ENCODE measurements around the gene NR2F1.
"Not testable (repeated sequence)": the region's sequence is repeated elsewhere in the genome, so short reads cannot be mapped to it uniquely, and the experiment has no call there.

Gene NR2F1

DNA sequence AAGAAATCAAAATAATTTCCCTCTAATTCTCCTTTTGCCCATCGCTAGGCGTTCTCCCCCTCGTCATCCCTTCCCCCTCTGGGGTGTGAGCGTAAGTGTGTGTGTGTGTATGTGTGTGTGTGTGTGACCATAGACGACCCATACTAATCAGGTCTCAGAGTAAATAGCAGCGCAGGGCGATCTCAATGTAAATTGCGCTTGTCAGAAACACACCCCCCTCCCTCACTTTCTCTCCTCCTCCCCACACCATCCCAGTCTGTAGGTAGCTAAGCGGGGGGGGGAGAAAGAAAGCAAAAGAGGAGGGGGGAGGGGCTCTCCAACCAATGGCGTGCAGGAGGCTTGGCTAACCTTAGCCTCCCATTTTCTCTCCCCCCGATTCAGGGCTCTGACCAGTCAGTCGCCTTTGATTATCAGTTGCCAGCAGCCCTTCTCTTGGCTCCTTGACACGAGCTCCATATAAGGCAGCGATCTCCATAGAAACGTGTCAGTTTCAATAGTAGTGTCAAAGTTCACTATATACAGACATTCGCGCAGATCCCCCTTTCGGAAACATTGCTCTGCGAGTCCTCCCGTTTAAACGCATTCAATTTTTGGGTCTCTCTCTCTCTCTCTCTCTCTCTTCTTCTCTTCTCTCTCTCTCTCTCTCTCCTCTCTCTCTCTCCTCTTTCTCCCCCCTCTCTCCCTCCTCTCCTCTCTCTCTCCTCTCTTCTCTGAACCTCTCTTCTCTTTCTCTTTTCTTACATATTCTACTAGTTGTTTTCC lies at the start of gene NR2F1:
Gene NR2F1 (plus strand): TSS at position 546 of the 762 bp plus-strand sequence. CDS start 1,802 bp downstream, outside the sequence.
- FAIRE-seq: peak; percentile 99

DNA sequence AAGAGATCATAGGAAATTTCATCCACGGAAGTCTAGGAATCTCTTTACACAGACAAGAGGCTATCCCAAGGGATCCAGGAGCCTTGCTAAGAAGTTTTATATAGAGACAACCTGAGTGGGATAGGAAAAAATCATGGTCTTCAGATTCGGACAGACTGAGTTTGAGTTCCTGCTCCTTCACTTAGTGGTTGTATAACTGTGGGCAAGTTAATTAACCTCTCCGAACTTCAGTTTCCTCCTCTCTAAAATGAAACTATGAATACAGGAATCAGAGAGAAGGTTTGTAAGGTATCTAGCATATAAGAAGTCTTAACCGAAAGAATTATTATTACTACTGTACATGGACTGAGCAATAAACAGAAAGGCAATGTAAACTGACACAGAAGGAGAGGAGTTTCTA lies 37.1 kb upstream of the NR2F1 start:
- no peak for FAIRE-seq

DNA sequence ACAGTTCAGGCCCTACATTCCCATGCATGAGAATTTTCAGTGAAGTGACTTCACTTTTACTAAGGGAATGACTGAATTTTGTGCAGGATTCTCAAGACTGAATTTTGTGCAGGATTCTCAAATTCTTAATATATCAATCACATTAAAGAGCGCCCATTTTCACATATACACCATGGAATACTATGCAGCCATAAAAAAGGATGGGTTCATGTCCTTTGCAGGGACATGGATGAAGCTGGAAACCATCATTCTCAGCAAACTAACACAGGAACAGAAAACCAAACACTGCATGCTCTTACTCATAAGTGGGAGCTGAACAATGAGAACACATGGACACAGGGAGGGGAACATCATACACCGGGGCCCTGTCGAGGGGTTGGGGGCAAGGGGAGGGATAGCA lies 33.4 kb upstream of the NR2F1 start:
- not testable (repeated sequence) for FAIRE-seq

DNA sequence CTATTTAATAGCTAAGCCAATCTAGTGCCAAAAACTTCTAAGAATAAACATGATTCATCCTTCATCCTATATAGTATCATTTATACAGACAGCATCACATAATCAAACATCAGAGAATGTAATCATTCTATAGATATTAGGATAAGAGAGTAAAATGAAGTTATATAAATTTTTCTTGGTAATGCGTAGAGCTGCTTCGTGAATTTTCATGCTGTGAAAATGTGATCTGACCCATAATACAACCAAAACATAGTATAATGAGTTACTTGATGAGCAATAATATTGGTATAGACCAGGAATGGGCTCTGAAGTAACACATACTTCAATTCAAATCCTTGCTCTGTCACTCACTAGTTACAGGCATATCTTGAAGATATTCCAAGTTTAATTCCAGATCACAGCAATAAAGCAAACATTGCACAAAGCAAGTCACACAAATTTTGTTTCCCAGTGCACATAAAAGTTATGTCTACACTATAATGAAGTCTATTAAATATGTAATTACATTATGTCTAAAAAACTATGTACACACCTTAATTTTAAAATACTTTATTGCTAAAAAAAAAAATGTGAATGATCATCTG lies 25.9 kb upstream of the NR2F1 start:
- no peak for FAIRE-seq

DNA sequence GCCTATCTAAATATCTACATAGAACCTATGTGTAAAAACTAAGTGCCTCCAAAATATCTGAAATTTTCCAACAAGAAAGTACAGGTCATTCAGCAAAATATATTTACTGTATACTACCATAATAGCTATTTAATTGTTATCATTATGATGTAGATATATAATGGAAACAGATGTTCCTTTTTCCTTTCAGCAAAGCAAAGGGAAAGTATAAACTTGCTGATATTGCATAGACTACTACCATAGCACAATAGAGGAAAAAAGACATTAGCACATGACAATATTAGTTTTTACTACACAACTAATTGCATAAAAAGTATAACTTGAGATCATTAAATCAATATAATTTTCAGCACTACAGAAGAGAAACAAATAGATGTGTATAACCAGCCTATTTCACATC lies 16.9 kb upstream of the NR2F1 start:
- FAIRE-seq: peak; percentile 13

DNA sequence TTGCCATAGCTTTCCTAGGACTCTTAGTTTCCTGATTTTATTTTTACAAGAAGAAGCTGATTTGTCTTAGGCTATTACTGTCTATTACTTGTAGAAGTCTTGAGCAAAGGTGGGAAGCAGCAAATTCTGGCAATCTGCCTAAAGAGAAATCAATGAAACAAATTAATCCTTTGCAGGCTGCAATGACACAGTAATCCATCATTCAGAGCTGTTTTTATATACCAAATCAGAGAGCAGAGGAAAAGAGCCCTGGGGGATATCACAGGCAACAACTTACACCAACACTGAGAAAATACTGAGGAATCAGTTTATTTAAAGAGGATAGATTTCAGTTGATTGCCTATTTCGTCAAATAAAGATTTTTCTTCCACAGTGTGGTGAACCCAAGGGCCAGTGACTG lies 15.6 kb upstream of the NR2F1 start:
- FAIRE-seq: no peak

DNA sequence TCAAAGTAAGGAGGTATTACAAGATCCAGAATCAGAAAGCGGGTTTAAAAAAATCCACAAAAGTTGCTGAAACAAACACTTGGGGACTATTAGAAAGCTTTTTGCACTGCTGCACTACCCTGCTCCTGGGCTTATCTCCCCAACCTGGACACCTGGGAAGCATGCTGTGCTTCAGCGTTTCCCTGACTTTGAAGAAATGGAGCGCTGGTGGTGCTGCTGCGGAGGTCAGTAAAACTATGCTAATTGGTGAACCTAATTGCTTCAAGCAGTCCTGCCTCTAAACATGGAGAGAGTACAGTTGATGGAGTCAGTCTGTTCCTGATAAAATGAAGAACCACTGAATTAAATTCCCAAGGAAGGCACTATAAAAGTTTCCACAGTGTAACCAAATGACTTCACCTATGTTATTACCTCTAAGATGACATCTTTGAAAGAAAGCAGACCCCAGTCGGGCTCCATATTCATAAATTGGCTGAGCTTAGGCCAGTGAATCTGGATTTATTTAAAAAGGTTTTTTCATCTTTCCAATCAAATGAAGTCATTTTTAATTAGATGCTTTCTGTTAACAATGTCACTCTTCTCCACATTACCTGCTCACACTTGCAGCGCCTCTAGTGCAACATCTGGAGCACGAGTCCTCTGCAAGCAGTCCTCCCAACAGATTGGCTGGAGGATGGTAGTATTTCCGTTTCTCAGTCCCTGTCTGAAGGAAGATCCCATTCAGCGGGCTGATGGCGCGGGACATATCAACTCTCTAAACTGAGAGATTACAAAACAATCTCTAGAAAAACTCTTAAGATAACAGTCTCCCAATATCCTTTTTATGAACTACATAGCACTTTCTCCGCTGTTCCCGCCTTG lies 13.5 kb upstream of the NR2F1 start:
- FAIRE-seq: no peak

DNA sequence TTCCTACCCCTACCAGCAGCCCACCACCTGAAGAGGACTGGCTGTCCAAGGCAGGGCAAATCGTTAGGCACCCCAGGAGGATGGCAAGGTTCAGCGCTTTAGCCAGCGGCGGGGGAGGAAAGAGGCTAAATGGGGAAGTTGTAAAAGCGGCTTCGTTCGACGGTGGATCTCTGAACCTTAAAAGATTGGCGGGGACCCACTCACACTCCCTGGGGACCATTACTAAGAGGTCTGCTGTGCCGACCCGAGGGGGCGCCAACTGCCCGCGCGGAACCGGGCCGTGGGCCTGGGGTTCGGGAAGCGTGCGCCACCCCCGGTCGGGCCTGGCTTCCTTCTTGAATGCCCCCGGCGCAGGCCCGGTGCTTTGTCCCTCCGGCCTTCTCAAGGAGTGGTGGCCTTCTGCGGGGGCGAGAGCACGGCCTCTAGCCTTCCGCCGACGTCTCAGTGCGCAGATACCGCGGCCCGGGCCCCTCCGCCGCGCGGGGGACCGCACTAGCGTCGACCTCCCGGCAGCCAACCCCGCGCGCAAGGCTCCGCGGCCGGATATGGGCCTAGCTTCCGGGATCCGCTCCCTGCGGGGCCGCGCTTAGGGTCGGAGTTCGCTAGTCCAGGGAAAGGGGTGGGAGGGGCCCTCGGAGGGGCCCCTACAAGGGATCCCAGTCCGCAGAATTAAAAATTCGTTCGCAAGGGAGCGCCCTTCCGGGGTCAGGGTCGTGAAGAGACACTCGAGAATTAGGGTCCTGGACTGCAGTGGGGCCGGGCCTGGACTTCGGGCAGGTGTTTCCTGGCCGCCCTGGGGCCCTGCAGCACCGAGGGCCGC lies 12.5 kb upstream of the NR2F1 start:
- FAIRE-seq: no peak

DNA sequence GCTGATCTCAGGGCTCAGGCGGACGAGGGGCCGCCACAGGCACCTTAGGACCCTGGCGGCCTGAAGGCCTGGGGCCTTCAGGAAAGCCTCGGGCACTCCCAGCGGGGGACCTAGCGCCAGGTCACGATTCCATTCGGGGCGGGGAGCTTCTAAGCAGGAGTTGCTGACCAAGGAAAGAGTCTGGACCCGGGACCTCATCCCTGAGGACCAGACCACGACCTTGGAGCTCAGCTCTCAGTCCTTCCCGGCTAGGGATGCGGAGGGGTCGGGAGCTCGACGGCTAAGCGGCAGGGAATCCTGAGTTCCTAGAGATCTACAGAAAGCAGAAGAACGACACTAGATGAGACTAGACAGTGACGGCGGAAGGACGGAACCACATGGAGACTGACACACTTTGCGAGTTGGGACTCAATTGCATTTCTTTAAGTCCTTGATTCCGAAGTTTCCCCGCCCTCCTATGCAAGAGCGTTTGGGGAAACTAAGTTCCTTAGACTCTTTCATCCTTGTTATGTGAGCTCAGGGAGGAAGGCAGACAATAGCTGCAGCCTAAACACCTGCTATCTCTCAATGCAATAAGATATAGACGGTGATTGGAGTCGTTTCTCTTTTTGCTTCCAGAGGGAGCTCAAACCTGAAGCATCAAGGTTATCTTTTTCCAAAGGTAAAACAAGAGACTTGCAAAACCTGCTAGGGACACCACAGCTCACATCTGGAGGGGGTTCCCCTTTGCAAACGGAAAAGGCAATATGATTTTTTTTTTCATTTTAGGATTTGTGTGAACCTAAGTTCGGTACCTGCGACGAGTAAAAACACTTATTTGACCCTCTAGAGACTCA lies 11.7 kb upstream of the NR2F1 start:
- FAIRE-seq: no peak

DNA sequence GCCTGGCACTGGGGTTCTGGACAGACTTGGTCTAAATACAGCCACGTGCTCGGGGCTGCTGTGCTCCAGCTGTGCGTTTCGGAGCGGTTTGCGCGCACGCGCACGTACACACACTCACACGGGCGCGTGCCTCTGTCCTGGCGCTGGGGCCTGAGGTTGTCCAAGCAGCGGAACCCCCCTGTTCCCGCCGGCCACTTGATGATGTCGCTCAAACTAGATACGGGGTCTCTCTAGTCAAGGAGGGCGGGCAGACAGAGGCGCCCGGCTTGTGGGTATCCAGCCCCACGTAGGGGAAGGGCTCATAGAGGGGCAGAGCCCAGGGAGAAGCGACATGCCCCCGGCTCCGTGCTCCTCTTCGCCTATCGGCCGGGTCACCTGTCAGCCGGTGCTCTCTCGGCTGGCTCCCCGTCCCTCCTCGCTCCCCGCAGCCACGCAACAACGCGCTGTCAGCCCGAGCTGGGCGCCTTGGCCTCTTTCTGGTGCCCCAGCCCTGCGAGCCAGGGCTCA lies 10.9 kb upstream of the NR2F1 start:
- FAIRE-seq: no peak

DNA sequence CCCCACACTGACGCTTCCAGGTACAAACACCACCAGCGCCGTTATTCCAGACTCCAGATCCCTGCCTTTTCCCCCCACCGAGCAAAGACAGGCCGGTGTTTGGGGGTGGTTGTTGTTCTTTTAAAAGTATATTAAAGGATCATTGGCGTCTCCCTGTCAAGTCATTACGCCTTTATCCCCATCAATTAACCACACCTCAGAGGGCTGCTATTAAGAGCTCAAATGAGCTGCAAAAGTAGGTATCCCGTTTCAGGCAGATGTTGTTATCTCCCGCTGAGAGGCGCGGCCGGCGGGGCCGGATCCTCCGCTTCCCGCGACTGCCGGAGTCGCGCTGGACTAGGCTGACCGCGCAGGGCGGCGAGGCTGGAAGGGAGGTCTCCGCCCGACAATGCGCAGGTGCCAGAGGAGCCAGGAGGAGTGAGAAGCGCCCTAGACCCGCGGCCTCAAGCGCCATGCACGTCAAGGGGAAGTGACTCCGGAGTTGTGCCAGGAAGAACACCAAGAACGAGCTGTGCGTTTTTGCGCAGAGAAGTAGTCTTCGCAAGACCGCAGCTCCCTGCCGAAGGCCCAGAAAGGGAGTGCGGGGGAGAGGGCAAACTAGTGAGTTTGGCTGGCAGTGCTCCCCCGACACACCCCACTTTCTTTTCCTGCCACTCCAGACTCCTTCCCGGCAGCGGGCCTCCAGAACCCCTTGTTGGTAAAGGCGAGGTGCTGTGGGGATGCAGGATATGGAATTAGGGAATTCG lies 10.2 kb upstream of the NR2F1 start:
- no peak for FAIRE-seq

DNA sequence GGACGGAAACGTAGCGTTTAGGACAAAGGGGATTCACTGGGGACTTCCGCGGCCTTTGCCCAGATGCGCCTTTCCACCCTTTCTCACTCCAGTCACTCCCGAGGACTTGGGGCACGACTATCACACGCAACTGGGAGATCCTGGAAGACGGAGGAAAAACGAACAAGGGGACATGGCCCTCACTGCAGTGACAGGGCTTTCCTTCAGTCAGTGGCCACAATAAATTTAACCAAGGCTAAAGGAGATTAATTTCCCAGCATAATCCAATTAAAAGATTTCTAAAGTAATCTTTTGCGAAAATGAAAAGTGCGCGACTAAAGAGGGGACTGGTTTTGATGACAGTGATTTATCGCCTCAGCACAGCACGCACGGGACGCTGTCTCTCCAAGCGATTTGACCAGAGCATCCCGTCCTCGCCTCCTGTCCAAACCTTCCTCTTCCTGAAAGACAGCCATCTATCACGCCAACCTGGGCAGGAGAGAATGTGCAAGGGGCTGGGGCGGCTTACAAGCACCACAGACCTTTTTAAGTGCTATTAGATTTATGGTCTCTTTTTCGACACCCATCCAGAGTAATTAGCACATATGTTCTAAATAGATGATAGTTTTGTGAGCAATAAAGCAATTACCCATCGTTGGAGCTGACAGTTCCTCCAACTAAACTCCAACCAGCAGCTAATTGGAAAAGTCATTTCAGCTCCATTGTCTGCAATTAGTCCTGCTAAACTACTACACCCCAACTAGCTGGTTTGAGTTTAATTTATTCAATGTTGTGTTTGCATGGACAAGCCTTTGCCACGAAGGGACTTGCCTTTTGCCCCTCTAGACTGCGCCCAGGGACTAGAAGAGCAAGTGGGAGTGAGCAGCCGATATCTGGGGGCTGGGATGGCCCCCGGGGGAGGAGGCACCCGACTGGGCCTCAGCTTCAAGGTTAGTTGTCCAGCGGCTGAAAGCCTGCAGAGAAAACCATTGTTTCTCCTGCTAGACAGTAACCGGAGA lies 9.4 kb upstream of the NR2F1 start:
- no peak for FAIRE-seq

DNA sequence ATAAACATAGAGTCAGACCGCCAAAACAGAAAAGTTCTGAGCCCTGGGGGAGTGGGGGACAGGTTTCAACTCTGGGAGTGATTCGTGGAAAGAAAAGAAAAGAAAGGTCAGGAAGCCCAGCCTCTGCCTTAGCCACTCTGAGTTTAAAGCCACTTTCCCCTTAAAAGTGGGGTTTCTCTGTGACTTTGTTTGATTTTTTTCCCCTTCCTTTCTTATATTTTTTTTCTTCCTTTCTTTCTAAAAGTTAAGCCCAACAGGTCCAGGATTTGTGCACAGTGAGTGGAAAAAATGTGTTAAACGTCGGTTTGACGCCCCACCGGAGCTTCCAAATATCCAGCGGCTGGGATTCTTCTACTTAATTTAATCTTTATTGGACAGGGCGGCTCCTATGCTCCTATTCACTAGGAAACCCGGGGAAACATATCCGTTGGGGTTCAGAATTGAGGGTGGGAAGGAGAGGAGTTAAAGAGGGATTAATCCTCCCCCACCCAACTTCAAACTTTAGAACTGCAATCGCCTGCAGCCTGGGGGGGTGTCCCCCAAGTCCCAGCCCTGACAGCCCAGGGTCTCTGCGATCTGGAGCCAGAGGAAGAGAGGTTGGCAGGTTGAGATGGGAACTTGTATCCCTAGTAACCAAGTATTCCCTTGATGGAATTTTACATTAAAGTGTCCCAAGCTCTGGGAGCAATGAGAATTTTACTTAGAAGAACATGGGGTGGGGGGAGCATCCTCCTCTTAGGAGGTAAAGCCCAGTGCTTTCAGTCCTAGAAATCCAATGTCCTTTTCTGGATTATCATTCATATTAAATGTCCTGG lies 8.3 kb upstream of the NR2F1 start:
- FAIRE-seq: no peak

DNA sequence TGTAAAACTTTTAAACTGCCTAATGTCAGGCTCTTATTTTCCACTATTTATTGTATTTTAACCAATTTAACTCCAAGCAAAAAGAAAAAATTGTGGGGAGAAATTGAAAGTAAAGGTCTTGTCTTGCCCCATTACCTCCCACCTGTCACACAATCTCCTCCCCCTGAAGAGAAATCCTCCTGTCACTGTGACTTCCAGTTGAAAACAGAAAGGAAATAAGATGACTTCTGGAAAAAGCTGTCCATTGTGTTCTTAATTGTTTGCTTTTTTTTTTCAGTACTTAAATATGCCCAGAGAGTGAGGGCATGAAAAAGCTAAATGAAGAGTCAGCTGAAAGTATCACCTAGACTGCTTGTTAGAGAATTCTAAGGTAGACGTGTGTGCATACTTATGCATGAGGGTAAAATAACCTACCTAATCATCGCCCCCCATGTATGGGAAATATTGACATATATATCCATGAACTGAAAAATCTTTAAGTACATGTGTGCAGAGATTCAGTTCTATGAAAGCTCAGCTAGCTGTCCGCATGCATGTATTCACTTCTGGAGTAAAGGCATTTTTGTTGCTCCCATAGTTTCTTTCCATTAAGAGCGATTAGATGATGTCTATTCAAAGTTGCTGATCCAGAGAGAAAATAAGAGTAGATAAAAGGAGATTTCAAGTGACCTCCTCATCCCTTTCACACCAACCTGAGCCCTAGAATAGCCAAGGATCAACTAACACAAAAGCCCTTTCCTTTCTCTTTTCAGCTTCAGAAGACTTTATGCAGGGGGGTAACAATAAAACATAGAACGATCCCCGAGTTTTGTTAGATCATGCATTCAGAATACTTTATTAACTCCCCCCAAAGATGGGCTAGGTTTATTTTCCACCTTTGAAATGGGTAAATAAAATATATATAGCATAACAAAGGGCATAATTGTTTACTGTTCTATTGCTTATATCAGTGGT lies 7.3 kb upstream of the NR2F1 start:
- no peak for FAIRE-seq

DNA sequence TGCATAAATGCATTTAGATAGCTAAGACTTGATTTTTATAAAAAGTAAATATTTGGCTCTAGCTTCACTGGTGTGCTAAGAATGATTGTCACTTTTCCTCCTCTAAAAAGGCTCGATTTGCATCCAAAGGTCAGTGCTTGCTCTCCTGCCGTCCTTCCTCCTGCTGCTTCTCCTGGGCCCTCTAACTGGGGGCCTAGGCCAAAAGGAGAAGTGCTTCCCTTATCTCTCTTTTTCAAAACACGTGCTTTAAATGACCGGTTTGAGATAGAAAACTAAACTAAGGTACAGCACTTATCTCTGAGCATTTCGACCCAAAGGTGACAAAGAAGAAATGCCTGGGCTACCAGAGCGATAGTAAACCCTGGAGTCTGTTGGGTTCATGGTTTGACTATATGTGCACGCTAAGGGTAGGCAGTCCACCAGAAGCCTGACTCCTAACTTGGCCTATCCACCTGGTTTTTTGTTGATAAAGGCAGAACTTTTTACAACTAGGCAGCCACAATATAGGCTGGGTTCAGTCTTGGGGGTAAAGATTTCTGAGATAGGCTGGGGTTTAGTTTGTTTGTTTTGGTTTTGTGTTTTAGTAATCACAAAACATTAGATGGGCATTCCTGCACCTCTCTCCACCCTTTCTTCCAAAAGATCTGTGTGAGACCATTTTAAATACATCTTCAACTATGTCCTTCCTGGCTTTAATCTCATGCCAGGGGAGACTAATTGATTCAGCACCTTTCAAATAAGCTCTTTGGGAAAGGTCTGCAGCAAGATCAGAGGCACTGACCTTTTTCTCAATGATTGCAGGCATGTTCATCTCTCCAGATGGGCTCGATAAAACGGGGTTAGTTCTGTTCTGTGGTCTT lies 5.8 kb upstream of the NR2F1 start:
- no peak for FAIRE-seq
